Cerebellar nuclear complex (tissue), 1 donor: ENCODE data around the gene SSC5D.

Experiments
- DNase-seq, 2 experiments: peaks; one replicate each; lab custom pipeline; 2025; lab: John Stamatoyannopoulos, UW

The SSC5D gene

GRCh38 chr19:55554741-55555152 lies 66.5 kb downstream of the SSC5D start:
- DNase-seq = no peak

DNA sequence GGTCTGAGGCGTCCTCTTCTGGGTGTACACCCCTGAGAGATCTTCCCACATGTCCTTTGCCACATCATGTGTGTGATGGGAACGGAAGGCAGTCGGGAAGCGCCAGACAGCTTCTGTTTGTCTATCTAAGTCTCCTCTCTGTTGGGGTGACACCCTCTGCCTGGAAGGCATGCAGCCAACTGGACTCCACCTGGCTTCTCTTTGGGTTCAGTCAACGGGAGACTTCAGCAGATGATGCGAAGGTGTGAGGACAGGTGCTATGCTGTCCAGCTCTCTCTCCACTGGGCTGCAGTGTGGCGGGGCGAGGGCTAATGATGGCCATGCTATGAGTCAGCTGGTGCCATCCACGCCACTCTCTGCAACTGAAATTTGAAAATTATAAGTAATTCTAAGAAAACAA lies 71.4 kb downstream of the SSC5D start:
- DNase-seq = no peak

GRCh38 chr19:55563261-55563690 lies 75.0 kb downstream of the SSC5D start:
- DNase-seq = peak; percentile 68 to 87

DNA sequence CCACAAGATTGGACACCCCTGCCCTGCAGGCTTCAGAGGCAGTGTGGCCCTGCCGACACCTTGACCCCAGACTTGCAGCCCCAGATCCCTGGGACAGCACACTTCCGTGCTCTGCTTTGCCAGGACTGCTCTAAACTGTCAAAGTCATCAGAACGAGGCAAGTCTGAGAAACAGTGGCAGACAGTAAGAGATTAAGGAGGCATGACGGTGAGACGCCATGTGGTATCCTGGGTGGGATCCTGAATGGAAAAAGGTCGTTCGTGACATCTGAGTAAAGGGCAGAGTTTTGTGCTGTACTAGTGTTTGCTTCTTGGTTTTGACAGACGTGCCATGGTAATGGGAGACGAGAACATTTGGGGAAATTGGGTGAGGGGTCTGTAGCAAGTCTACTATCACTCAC lies 78.6 kb downstream of the SSC5D start:
- DNase-seq = no peak

DNA sequence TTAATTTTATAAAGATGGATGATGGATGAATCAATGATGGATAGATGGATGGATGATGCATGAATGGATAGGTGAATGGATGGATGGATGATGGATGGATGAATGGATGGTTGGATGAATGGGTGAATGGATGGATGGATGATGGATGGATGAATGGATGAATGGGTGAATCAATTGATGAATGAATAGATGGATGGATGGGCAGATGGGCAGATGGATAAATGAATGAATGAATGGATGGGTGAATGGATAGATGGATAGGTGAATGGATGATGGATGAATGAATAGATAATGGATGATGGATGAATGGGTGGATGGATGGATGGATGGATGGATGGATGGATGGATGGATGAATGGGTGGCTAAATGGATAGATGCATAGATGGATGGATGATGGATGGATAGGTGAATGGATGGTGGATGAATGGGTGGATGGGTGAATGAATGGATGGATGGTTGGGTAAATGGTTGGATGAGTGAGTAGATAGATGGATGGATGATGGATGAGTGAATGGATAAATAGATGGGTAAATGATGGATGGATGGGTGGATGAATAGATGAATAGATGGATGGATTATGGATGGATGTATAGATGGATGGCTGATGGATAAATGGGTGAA lies 79.6 kb downstream of the SSC5D start:
- DNase-seq = no peak
